SK-N-MC (cell line): ENCODE data around the gene LRMDA.

ENCODE experiments used
- EZH2 ChIP-seq: fragments of 200-600 bp; sonication (generic); IDR thresholded peaks from one replicate; pipeline ENCODE4 v1.6.1; 2017; ENCODE audit warnings: antibody characterized with exemption
- POLR2AphosphoS5 ChIP-seq: IDR thresholded peaks from 2 replicates; pipeline ENCODE4 v1.6.1; 2012; ENCODE audit warnings: mild to moderate bottlenecking, low read depth, low read length, borderline replicate concordance

- TF ChIP-seq EZH2 (no peak), POLR2AphosphoS5 (no peak)
These were observed 75.5 kb downstream of the LRMDA start for GRCh38 chr10:75506930-75507329.
